Measurements from ENCODE around the gene IL1RL2. TPM values are rescaled to one million over a fixed set of nuclear protein-coding genes. Genes with fewer than 3 reads are reported as not detected.

The IL1RL2 gene
- total and polyA plus RNA-seq, 4 donors, result 0.98 to 2.0 (median 1.3) TPM

- Histone ChIP-seq H3K9ac (ENCODE audit: low read depth in 1 of 2, low read length in 2 of 2) (no peak overlapping the region), H3K27ac (ENCODE audit: low read depth in 1 of 2, low read length in 2 of 2) (peak overlapping the region; percentile 21 to 51), H3K4me1 (ENCODE audit: control insufficient read depth in 4 of 4, insufficient read depth in 4 of 4, low read length in 3 of 4) (peaks cover 6 to 14% (median 9%) of the 10 kb centered on the region in 4 donors), H3K36me3 (ENCODE audit: control insufficient read depth in 4 of 4, insufficient read depth in 3 of 4, low read depth in 1 of 4, low read length in 3 of 4) (no peaks in the 10 kb centered on the region), H3K27me3 (ENCODE audit: control insufficient read depth in 4 of 4, insufficient read depth in 4 of 4, low read length in 3 of 4) (no peaks in the 10 kb centered on the region), H3K4me3 (ENCODE audit: low read depth in 1 of 3, low read length in 3 of 3) (no peak overlapping the region), H3K9me3 (ENCODE audit: control insufficient read depth in 4 of 4, low read length in 3 of 4) (no peaks in the 10 kb centered on the region)
- no peak for DNase-seq (ENCODE audit: low spot score)
- TF ChIP-seq YY1 (IDR thresholded peaks at IDR 0.05) (peak; percentile 88), FOXA1 (IDR thresholded peaks at IDR 0.05) (peak; percentile 45), TAF1 (conservative IDR thresholded peaks at IDR 0.05) (no peak), CTCF (IDR thresholded peaks at IDR 0.05; ENCODE audit: low read depth, low read length, missing input control) (no peak), RAD21 (IDR thresholded peaks at IDR 0.05) (peak; percentile 39 to 64), FOXA2 (IDR thresholded peaks at IDR 0.05) (peak; percentile 40), SP1 (IDR thresholded peaks at IDR 0.05) (peak; percentile 80), EGR1 (IDR thresholded peaks at IDR 0.05; ENCODE audit: low read depth in 2 of 2) (peak in 1 of 2 donors; percentile 40), NR2F2 (IDR thresholded peaks at IDR 0.05) (no peak), HNF4G (IDR thresholded peaks at IDR 0.05) (no peak), ATF3 (IDR thresholded peaks at IDR 0.05) (no peak), GABPA (IDR thresholded peaks at IDR 0.05 in 1 of 2, conservative IDR thresholded peaks at IDR 0.05 in 1 of 2) (no peak), RXRA (IDR thresholded peaks at IDR 0.05) (peak; percentile 72 to 86), ZBTB33 (IDR thresholded peaks at IDR 0.05) (peak; percentile 16), REST (IDR thresholded peaks at IDR 0.05) (peak; percentile 64), HNF4A (conservative IDR thresholded peaks at IDR 0.05) (peak; percentile 65 to 77), MAX (IDR thresholded peaks at IDR 0.05) (peak; percentile 82), JUND (IDR thresholded peaks at IDR 0.05) (peak; percentile 51 to 77)
- 55% methylated on average over 5 of the region's 5 CpGs for WGBS
Measured at GRCh38 chr2:102206666-102207341, 20.0 kb downstream of the IL1RL2 start.
